ENCODE results near the gene PPP1R36. TPM values are rescaled to one million over a fixed set of nuclear protein-coding genes. Genes with fewer than 3 reads are reported as not detected.

Gene PPP1R36
- total RNA-seq, 1 donor from 2014 or later, result 0.70 TPM

- TF ChIP-seq CTCF (conservative IDR thresholded peaks at IDR 0.05), result no peak
- Mint-ChIP-seq H3K4me1 (ENCODE audit: unreplicated experiment) (peaks cover 6% of the 10 kb centered on the region), H3K27ac (no peak overlapping the region), H3K4me3 (no peak overlapping the region), H3K9me3 (no peaks in the 10 kb centered on the region), H3K27me3 (no peaks in the 10 kb centered on the region), H3K36me3 (peaks cover 15% of the 10 kb centered on the region)
- no peak for DNase-seq (ENCODE audit: extremely low spot score, unreplicated experiment)
These were observed 24.4 kb upstream of the PPP1R36 start for GRCh38 chr14:64525354-64525753.

GRCh38 chr14:64531567-64531966 lies 18.2 kb upstream of the PPP1R36 start:
- Mint-ChIP-seq H3K4me1 (ENCODE audit: unreplicated experiment) (no peaks in the 10 kb centered on the region), H3K36me3 (peaks cover 3% of the 10 kb centered on the region), H3K4me3 (no peak overlapping the region), H3K27me3 (no peaks in the 10 kb centered on the region), H3K9me3 (no peaks in the 10 kb centered on the region), H3K27ac (no peak overlapping the region)
- TF ChIP-seq CTCF (conservative IDR thresholded peaks at IDR 0.05), result no peak
- DNase-seq (ENCODE audit: extremely low spot score, unreplicated experiment), result no peak

- Mint-ChIP-seq H3K27me3 (no peaks in the 10 kb centered on the region), H3K9me3 (no peaks in the 10 kb centered on the region), H3K4me3 (peak overlapping the region; percentile 64), H3K27ac (peak overlapping the region; percentile 62), H3K36me3 (no peaks in the 10 kb centered on the region), H3K4me1 (ENCODE audit: unreplicated experiment) (peaks cover 5% of the 10 kb centered on the region)
- TF ChIP-seq CTCF (conservative IDR thresholded peaks at IDR 0.05), result no peak
- DNase-seq (ENCODE audit: extremely low spot score, unreplicated experiment), result no peak
These were observed 13.1 kb upstream of the PPP1R36 start for GRCh38 chr14:64536488-64537245.

GRCh38 chr14:64540208-64541202 lies 9.3 kb upstream of the PPP1R36 start, which contains the start of gene HSPA2:
Gene HSPA2 (plus strand): TSS chr14:64540741. CDS start chr14:64540850, 109 bp downstream.
- Mint-ChIP-seq H3K27me3 (no peaks in the 10 kb centered on the region), H3K27ac (peak within 1 kb of the TSS; percentile 98), H3K4me3 (peak within 1 kb of the TSS; percentile 99), H3K36me3 (no peaks in the 10 kb centered on the region), H3K9me3 (no peaks in the 10 kb centered on the region), H3K4me1 (ENCODE audit: unreplicated experiment) (peaks cover 10% of the 10 kb centered on the region)
- TF ChIP-seq CTCF (conservative IDR thresholded peaks at IDR 0.05), result peak; percentile 65
- DNase-seq (ENCODE audit: extremely low spot score, unreplicated experiment), result peak; percentile 94

- no peak overlapping the region for H3K4me3 Mint-ChIP-seq
- no peaks in the 10 kb centered on the region for H3K36me3 Mint-ChIP-seq
- no peak for DNase-seq (ENCODE audit: extremely low spot score, unreplicated experiment)
- TF ChIP-seq CTCF (conservative IDR thresholded peaks at IDR 0.05), result no peak
- no peaks in the 10 kb centered on the region for H3K27me3 Mint-ChIP-seq
- H3K27ac Mint-ChIP-seq, result no peak overlapping the region
- H3K9me3 Mint-ChIP-seq, result no peaks in the 10 kb centered on the region
- H3K4me1 Mint-ChIP-seq (ENCODE audit: unreplicated experiment), result peaks cover 10% of the 10 kb centered on the region
These were observed 8.3 kb upstream of the PPP1R36 start for GRCh38 chr14:64541261-64541971.
